Measurements from ENCODE around the gene TMEM150B. TPM values are rescaled to one million over a fixed set of nuclear protein-coding genes. Genes with fewer than 3 reads are reported as not detected.

The TMEM150B gene
- total and polyA plus RNA-seq, 2 of the 13 experiments (the other 11 are each of a cell fraction or from before 2014, with no cell fraction given): 1.3 to 1.8 TPM

- TF ChIP-seq PITX1 (CRISPR knock-in tag; IDR thresholded peaks at IDR 0.05): no peak
- TF ChIP-seq HMG20B (CRISPR knock-in tag; conservative IDR thresholded peaks at IDR 0.05): no peak
- TF ChIP-seq RBM39 (IDR thresholded peaks at IDR 0.05; ENCODE audit: low read depth, low read length, poor library complexity, severe bottlenecking): no peak
- no peak for TF ChIP-seq ZNF607 (CRISPR knock-in tag; IDR thresholded peaks at IDR 0.05; ENCODE audit: borderline replicate concordance)
- TF ChIP-seq SUZ12 (IDR thresholded peaks at IDR 0.05; ENCODE audit: low read depth, low read length): no peak
- TF ChIP-seq ZNF841 (CRISPR knock-in tag; IDR thresholded peaks at IDR 0.05; ENCODE audit: borderline replicate concordance): no peak
- TF ChIP-seq TOE1 (CRISPR knock-in tag; IDR thresholded peaks at IDR 0.05): no peak
- no peak for TF ChIP-seq ZBTB43 (CRISPR knock-in tag; conservative IDR thresholded peaks at IDR 0.05)
- no peak for TF ChIP-seq ATF7 (IDR thresholded peaks at IDR 0.05)
- TF ChIP-seq ATF7 (CRISPR knock-in tag; IDR thresholded peaks at IDR 0.05): 0 out of 2 replicates have a peak, but pooled peaks have one; percentile 19
- TF ChIP-seq ZNF660 (CRISPR knock-in tag; IDR thresholded peaks at IDR 0.05; ENCODE audit: borderline replicate concordance, low read depth): no peak
- TF ChIP-seq, protein P1, sequence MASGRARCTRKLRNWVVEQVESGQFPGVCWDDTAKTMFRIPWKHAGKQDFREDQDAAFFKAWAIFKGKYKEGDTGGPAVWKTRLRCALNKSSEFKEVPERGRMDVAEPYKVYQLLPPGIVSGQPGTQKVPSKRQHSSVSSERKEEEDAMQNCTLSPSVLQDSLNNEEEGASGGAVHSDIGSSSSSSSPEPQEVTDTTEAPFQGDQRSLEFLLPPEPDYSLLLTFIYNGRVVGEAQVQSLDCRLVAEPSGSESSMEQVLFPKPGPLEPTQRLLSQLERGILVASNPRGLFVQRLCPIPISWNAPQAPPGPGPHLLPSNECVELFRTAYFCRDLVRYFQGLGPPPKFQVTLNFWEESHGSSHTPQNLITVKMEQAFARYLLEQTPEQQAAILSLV (CRISPR knock-in tag; IDR thresholded peaks at IDR 0.05; ENCODE audit: borderline replicate concordance): peak; percentile 44; the same call in 1 of the 2 replicates
- TF ChIP-seq ATF7-NPFF (CRISPR knock-in tag; IDR thresholded peaks at IDR 0.05; ENCODE audit: low read depth): no peak
- TF ChIP-seq, protein P2, sequence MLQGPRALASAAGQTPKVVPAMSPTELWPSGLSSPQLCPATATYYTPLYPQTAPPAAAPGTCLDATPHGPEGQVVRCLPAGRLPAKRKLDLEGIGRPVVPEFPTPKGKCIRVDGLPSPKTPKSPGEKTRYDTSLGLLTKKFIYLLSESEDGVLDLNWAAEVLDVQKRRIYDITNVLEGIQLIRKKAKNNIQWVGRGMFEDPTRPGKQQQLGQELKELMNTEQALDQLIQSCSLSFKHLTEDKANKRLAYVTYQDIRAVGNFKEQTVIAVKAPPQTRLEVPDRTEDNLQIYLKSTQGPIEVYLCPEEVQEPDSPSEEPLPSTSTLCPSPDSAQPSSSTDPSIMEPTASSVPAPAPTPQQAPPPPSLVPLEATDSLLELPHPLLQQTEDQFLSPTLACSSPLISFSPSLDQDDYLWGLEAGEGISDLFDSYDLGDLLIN (CRISPR knock-in tag; IDR thresholded peaks at IDR 0.05; ENCODE audit: borderline replicate concordance): no peak
- TF ChIP-seq MAF1 (CRISPR knock-in tag; IDR thresholded peaks at IDR 0.05; ENCODE audit: borderline replicate concordance): no peak
- no peak for TF ChIP-seq ZNF275 (CRISPR knock-in tag; IDR thresholded peaks at IDR 0.05; ENCODE audit: borderline replicate concordance)
- no peak for TF ChIP-seq KLF16 (CRISPR knock-in tag; IDR thresholded peaks at IDR 0.05)
- TF ChIP-seq ZMYM4 (CRISPR knock-in tag; IDR thresholded peaks at IDR 0.05): no peak
- TF ChIP-seq KDM5B (CRISPR knock-in tag; IDR thresholded peaks at IDR 0.05; ENCODE audit: borderline replicate concordance): no peak
- no peak for TF ChIP-seq ZNF24 (IDR thresholded peaks at IDR 0.05)
- no peak for TF ChIP-seq ZFAT (CRISPR knock-in tag; conservative IDR thresholded peaks at IDR 0.05)
- TF ChIP-seq POLR2AphosphoS5 (IDR thresholded peaks at IDR 0.05; ENCODE audit: low read depth, low read length): peak; percentile 55; the same call in 1 of the 2 replicates
- no peak for TF ChIP-seq CC2D1A (CRISPR knock-in tag; IDR thresholded peaks at IDR 0.05)
- TF ChIP-seq PPARG (CRISPR knock-in tag; conservative IDR thresholded peaks at IDR 0.05): no peak
- TF ChIP-seq ZNF761 (CRISPR knock-in tag; conservative IDR thresholded peaks at IDR 0.05): 0 out of 2 replicates have a peak, but pooled peaks have one; percentile 58
- TF ChIP-seq KDM6A (CRISPR knock-in tag; IDR thresholded peaks at IDR 0.05; ENCODE audit: low read depth): no peak
- TF ChIP-seq ZNF264 (CRISPR knock-in tag; IDR thresholded peaks at IDR 0.05): no peak
These were observed 23.5 kb downstream of the TMEM150B start (continued) for GRCh38 chr19:55301459-55302317.

Data from HepG2 (cell line).